GM19238 (cell line): ENCODE measurements around the gene TCEAL8.
"Not testable (repeated sequence)": the region's sequence is repeated elsewhere in the genome, so short reads cannot be mapped to it uniquely, and the experiment has no call there.

Experiments
- DNase-seq: peaks from one replicate; pipeline ENCODE4 v3.0.0; 2011; ENCODE audit warnings: low spot score; ENCODE audit not compliant: insufficient read length

Gene TCEAL8, protein sequence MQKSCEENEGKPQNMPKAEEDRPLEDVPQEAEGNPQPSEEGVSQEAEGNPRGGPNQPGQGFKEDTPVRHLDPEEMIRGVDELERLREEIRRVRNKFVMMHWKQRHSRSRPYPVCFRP

DNA sequence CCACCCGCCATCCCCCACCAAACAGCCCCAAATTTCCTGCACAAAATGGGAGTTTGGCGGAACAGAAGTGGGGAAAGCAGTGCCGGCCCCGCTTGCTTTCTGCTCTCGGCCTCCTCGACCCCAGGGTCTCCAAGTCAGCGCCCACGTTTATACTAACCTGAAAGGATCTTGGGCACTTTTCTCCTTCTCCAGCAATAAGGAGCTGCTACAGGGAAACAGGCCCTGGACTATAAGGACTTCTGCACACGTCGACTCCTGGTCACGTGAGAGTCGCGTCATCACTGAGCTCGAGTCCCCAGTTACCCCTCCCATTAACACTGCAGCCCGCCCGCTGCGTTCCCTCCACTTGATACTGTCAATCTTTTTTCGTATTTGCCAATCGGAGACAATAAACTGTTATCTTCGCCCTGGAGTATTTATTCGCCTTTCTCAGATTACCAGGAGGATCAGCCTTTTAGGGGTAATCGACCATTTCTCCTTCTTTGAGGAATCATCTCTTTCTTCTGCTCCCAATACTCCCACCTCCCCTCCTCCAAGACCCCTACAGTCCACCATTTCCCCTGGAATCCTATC is at the start of gene TCEAL8:
Gene TCEAL8, minus strand, starts transcription at position 235 of the 573 bp plus-strand sequence. CDS start 1,176 bp downstream, outside the sequence.
- DNase-seq: peak; percentile 37

DNA sequence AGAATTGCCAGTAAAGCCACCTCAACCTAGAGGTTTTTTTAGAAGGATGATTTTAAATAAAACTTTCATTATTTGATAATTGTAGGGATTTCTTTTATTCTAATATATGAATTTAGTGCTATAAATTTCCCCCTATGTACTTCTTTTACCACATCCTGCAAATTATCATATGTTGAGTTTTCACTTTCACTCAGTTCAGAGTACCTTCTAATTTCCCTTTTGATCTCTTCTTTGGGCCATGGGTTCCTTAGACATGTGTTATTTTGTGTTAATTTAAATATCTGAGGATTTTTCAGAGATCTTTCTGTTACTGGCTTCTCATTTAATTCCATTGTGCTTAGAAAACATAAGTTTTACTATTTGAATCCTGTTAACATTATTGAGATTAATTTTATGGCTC is 49.8 kb upstream of the TCEAL8 start:
- DNase-seq: no peak

DNA sequence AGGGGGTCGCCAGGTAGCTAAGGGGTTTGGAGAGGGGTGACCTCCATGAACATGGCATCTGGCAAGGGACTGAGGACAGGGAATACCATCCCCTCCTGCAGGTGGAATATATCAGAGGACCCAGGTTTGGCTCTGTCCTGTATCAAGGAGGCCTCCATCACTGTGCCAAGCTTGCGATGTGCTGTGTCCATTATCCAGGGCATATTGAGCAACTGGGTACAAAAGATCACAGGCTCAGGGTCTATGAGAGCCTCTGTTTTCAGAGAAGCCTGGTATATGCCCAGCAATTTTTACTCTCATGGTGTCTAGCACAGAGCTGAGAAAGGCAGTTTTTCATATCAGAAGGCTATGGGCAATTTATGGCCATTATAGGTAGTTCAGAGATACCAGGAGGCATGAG is 38.2 kb upstream of the TCEAL8 start:
- no peak for DNase-seq

DNA sequence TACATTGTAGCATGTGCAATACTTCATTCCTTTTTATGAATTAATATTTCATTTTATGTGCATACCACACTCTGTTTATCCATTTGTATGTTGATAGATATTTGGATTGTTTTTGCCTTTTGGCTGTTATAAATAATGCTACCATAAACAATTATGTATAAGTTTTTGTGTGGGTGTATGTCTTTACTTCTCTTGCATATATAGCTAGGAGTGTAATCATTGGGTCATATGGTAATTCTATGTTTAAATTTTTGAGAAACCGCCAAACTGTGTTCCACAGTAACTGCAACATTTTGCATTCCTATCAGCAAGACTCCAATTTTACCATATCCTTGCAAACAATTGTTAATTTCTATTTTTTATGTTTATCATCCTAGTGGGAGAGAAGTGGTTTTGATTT is 24.7 kb upstream of the TCEAL8 start:
- no peak for DNase-seq

DNA sequence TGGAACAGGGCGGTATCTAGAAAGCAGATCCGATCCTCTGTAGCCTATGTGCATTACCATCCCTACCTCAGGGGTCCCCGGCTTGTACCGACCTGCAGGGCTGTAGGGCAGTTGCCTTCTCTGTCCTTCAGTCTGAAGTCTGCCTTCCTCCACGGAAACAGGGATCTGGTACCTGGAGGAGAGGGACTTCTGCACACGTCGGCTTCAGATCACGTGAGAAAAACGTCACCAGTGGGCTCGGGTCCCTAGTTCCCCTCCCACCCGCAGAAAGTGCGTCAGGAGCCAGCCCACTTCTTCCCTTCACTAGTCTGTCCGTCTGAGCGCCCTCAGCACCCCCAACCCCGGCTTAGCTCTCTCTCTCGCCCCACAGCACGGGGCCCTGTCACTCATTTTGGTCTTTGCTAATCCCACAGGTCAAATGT is 21.6 kb upstream of the TCEAL8 start, which contains the start of gene TCEAL5:
Gene TCEAL5, minus strand, starts transcription at position 170 of the 422 bp plus-strand sequence. CDS start 2,187 bp downstream, outside the sequence.
- DNase-seq: no peak

DNA sequence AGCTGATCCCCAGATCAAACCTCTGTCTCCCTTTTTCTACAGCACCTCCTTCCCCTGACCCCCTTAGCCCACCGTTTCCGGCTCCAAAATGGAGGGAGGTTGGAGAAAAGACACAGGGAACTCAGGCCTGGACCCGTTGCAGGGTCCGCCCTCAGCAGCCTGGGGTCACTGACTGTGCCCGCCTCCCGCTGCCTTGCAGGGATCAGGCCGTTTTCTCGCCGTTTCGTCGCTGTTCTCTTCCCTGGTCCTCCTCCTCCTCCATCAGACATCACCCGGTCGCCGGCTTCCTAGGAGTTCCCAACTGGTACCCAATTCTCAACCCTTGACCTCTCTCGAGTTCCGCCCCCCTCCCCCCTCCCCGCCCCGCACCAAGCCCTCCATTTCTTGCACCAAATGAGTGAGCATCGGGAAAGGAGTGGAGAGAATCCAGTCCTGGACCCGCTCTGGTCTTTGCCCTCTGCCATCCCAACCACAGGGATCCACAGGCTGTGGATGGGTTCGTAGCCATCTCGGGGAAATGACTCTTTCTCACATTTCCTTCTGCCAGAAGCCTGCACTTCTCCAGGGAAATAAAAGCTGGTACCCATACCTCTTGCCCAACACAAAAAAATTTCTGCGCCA is 21.1 kb upstream of the TCEAL8 start:
- DNase-seq: no peak

DNA sequence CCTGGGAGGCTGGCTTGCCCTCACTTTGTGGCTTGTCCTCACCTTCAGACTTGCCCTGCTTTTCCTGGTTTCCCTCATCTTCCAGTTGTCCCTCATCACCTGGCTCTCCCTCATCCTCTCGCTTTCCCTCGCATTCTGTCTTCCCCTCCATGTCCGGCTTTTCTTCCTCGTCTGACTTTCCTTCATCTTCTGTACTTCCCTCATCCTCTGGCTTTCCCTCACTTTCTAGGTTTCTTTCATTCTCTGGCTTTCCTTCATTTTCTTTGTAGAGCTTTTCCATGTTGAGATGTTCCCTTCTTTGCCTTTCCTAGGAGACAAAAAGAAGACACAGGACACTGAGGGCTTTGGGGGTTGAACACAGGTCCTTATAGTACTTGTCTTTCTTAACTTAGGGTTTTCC is 19.3 kb upstream of the TCEAL8 start:
- DNase-seq: no peak

DNA sequence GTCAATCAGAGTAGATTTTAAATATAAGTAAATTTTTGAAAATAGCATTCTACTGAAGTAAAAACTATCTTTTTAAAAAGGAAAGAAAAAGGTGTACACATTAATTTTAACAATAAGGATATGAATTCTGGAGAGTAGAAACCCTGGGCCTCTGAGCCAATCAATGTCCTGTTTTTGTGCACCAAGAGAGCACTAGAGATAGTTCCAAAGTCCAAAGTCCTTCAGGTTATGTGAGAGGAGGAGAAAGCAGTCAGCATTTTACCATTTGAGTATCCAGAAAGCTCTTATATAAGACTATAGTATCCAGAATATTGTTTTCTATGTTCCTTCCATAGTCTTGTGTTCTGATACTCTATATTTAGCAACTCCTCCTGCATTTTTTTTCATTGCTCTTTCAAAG is 3.3 kb upstream of the TCEAL8 start:
- no peak for DNase-seq

DNA sequence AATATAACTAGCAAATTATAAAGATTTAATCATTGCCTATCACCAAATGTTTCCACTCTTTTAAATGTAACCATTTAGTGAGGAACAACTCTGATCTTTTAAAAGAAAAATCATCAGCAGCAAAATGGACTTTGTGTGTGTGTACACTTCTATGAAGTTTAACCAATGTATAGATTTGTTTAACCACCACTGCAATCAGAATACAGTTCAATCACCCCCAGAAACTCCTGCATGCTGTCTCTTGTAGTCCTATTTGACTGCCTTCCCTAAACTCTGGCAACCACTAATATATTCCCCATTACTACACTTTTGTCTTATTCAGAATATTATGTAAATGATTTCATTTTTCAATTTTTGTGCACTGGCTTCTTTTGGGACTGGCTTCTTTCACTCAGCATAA is 1.7 kb upstream of the TCEAL8 start:
- DNase-seq: no peak

DNA sequence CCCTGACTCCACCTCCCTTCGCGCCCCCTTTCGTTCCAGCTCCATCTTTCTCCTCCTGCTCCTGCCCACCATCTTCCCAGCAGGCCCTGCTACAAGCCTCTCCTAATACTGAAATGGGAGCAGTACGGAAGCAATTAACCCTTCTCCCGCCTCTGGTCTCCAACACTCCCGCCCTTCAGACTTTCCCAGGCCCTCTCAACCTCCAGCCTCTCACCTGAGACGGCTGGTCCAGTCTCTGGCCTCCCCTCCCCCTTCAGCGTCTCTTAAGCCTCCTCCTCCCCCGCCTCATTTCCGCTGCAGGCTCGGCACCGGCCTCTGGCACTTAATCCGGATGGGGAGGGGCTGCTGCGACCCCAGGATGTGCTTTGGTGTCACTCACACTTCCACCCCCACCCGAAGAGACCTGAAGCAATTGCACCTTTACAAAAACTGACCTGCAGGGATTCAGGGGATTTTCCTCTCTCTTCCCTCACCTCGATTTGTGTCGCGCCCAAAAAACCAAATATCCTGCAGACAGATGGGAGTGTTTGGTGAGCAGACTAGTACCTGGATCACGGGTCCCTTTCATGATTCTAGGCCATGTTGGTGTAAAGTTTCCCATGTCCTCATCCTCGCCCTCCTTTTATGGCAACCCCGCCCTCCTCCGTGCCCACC is 657 bp downstream of the TCEAL8 start:
- DNase-seq: peak; percentile 16

DNA sequence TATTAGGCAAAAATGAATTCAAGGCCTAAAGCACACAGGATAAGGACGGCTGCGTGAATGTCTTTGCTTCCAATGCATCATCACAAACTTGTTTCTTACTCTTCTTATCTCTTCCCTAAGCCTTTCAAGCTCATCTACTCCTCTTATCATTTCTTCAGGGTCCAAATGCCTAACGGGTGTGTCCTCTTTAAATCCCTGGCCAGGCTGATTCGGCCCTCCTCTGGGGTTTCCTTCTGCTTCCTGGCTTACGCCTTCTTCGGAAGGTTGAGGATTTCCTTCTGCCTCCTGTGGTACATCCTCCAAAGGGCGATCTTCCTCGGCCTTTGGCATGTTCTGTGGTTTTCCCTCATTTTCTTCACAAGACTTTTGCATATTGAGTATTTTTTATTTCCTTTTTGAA is 1.3 kb downstream of the TCEAL8 start:
- DNase-seq: no peak

DNA sequence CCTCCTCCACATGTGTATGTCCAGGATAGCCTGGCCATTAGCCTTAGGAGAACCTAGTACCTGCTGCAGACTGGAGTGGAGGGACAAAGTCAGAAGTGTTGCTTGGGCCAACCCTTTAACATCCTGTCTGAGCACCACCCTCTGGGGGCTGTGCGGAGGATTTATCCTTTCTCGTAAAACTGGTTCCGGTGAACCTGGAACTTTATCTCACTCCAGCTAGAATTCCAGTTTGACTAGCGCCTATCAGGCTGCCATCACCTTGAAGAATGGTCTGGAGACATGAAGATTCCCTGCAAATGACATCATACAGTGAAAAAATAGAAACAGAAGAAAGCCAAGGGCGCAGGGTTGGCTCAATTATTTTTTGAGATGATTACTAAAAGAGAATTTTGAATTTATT is 4.0 kb downstream of the TCEAL8 start:
- no peak for DNase-seq

DNA sequence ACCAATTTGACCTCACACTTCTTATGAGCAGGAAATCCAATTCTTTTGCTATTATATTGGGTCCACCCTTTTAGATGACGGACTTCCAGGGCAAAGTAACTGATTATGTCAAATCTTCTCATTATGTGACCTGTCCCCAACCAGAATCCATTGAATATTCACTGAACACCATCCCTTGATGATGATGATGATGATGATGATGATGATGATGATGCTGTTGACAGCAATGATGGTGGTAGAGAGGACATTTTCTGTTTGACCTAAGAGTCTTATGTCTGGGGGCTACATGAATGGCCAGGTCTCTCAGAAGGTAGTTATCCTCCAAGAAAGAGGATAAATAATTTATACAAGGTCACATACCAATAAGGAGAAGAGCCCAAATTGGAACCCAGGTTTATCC is 5.2 kb downstream of the TCEAL8 start:
- no peak for DNase-seq

DNA sequence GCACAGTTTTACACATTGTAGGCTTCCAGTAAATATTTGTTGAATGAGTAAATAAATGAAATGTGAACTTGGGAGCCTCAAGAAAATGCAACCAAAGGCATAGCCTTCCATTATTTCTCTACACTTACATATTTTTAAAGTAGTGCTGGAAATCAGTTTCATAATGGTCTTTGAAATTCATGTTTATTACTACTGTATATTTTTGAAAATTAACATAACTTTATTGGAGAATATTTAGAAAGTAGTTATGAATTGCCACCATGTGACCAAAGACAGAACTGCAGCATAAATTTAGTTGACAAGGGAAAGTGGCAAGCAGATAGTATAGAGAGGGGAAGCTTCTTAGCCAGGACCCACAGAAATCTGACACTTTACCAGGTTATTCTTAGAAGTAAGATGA is 6.4 kb downstream of the TCEAL8 start:
- DNase-seq: no peak

DNA sequence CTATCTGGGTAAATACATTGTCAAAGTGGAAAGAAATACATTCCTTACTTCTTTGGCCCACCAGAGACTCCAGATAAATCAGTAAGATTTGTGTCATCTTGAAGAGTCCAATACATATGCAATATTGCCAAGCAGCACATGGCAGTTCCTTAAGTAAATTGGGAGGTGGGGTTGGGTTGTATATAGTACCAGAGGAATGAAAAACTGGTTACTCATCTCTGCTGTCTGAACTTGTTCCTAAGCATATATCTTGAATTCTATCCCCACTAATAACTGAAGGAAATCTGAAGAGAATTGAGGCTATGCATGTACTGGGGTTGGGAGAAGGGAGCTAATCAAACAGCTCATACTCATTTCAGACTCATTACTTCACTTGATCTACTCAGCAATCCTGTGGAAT is 14.8 kb downstream of the TCEAL8 start:
- DNase-seq: no peak

DNA sequence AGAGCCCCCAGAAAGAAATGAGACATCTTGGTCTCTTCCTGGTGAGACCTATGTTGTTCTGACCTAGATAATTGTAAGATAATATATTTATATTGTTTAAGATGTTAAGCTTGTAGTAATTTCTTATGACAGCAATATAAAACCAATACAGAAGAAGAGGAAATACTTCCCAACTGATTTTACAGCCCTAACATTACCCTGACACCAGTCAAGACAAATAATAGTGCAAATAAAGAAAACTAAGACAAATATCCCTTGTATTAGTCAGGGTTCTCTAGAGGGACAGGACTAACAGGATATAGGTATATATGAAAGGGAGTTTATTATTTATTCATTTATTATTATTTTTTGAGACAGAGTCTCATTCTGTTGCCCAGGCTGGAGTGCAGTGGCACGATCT is 18.7 kb downstream of the TCEAL8 start:
- DNase-seq: no peak

DNA sequence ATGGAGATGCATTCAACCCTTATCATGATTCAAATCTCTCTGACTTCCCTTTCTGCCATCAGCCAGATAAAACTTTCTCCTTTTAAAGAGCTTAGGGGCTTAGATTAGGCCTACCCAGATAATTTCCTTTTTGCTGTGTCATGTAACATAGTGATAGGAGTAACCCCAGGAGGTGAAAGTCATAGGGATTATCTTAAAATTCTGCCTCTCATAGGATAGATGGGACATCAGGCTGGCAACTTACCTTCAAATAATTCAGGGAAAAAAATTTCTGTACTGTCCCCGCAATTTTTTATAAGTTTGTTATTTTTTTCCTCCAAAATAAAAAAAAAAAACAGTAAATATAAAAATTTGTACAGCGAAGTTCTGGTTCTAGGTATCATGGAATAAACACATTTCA is 19.3 kb downstream of the TCEAL8 start:
- not testable (repeated sequence) for DNase-seq

DNA sequence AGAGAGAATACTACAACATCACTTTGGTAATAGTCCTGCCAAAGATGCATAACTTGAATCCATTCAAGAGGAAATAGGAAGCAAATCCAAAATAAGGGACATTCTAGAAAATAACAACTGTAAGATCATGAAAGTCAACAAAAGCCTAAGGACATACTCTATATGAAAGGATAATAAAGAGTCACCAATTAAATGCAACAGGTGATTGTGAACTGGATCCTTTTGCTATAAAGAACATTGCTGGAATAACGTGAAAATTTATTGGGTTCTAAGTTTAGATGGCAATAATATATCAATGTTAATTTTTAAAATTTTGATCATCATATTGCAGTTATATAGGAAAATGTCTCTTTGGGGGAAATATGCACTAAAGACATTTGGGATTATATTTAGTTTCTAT is 20.1 kb downstream of the TCEAL8 start:
- no peak for DNase-seq

DNA sequence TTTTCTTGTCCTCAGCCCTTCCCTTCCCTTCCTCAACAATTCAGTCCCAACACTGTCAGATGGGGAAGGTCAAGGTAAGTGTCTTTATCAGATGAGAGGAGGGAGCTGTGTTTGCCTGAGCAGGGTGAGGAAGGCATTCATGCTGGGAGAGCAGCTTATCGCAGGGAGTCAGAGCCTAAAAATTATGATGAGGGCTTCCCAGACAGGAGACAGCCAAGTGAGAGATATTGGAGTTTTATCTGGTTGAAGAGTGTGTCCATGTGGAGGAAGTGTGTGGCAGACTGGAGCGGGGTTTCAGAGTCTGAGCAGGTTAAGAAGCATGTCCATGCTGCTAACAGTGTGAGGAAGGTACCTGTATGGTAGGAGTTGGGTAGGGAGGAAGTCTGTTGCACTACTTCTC is 21.7 kb downstream of the TCEAL8 start:
- DNase-seq: no peak

DNA sequence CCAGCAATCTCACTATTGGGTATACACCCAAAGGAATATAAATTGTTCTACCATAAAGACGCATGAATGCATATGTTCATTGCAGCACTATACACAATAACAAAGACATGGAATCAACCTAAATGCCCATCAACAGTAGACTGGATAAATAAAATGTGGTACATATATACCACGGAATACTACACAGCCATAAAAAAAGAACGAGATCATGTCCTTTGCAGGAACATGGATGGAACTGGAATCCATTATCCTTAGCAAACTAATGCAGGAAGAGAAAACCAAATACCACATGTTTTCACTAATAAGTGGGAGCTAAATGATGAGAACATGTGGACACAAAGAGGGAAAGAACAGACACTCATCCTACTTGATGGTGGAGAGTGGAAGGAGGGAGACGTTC is 29.0 kb downstream of the TCEAL8 start:
- not testable (repeated sequence) for DNase-seq

DNA sequence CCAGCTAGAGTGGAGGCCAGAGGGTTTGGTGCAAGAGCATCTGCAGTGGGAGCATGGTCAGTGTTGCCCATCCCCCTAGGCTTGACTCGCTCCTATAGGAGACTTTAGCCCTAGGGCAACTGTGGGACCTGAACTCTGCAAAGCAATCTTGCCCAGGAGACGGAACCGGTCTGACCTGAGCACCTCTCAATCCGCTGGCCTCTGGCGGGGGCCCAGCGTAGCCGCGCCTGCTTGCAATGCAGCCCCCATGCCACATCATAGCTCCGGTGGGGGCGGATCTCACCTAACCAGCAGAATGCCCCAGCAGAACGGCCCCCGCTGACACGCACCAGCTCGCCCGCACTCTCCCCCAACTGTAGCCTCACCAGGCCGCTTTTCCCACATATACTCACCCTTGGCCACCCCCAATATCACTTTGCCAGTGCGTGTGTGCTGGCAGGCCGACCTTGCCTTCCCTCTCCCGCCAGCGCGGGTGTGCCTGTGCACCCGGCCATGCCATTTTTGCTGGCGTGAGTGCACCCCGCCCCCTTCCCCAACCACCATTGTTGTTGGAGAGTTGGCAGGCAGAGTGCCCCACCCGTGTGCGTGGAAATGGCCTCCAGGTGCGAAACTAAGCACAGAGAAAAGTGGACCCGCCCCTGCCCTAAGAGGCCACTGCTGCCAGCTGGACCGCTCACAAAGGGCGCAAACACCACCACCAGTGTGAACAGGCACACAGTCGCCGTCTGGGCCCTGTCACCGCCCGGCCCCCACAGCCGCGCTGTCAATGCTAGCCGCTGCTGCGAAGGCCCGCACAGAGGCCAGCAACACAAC is 34.2 kb downstream of the TCEAL8 start:
- DNase-seq: no peak
